Measurements from ENCODE around the gene KRTAP5-3.
"Not testable (repeated sequence)": the region's sequence is repeated elsewhere in the genome, so short reads cannot be mapped to it uniquely, and the experiment has no call there.

KRTAP5-3 gene

GRCh38 chr11:1581976-1582375 lies 26.3 kb downstream of the KRTAP5-3 start:
- no peak overlapping the region for H3K4me3 ChIP-seq (ENCODE audit: insufficient read depth in 1 of 2, low read depth in 1 of 2, low read length in 2 of 2)

GRCh38 chr11:1576825-1577224 lies 31.4 kb downstream of the KRTAP5-3 start:
- H2BK5ac ChIP-seq (ENCODE audit: low read depth, low read length, poor library complexity, severe bottlenecking) = no peak overlapping the region
- H2BK12ac ChIP-seq (ENCODE audit: low read length in 2 of 2) = no peak overlapping the region
- H3K4ac ChIP-seq (ENCODE audit: low read depth in 1 of 2, low read length in 2 of 2) = no peak overlapping the region
- WGBS = 78% methylated on average over 6 of the region's 6 CpGs
- no peak overlapping the region for H4K91ac ChIP-seq (ENCODE audit: low read length)
- H2BK120ac ChIP-seq (ENCODE audit: low read depth, low read length) = no peak overlapping the region
- H4K8ac ChIP-seq (ENCODE audit: low read length) = no peak overlapping the region
- no peak overlapping the region for H3K4me2 ChIP-seq (ENCODE audit: low read length, poor library complexity, severe bottlenecking)
- no peaks in the 10 kb centered on the region for H3K79me1 ChIP-seq (replicated peaks; ENCODE audit: low read length, poor library complexity, severe bottlenecking)
- H3K9me3 ChIP-seq (ENCODE audit: control insufficient read depth, low read length) = peaks cover 12% of the 10 kb centered on the region
- no peak overlapping the region for H3K4me3 ChIP-seq (ENCODE audit: insufficient read depth in 1 of 2, low read depth in 1 of 2, low read length in 2 of 2)
- no peak overlapping the region for H3K27ac ChIP-seq (ENCODE audit: low read length, poor library complexity, severe bottlenecking)
- H3K18ac ChIP-seq (ENCODE audit: low read depth in 1 of 2, low read length in 2 of 2) = no peak overlapping the region
- no peak overlapping the region for H2AFZ ChIP-seq (ENCODE audit: low read depth, low read length)
- no peak overlapping the region for H3K9ac ChIP-seq (ENCODE audit: low read length)
- H3K23ac ChIP-seq (ENCODE audit: low read length in 2 of 2) = no peak overlapping the region
- H3K36me3 ChIP-seq (ENCODE audit: control insufficient read depth in 1 of 2, insufficient read depth in 2 of 2, low read depth in 1 of 2, low read length in 2 of 2) = no peaks in the 10 kb centered on the region
- H3K4me1 ChIP-seq (ENCODE audit: control insufficient read depth, insufficient read depth, low read depth, low read length) = peaks cover 17% of the 10 kb centered on the region
- no peak overlapping the region for H3K14ac ChIP-seq (ENCODE audit: low read length in 2 of 2)
- H2BK15ac ChIP-seq (ENCODE audit: low read depth, poor library complexity, severe bottlenecking) = no peak overlapping the region
- peaks cover 26 to 43% of the 10 kb centered on the region in 2 experiments for H3K27me3 ChIP-seq (ENCODE audit: control insufficient read depth in 1 of 2, insufficient read depth in 1 of 2, low read length in 2 of 2)
- H2AK5ac ChIP-seq (ENCODE audit: low read length, severe bottlenecking) = no peak overlapping the region
- no peak for DNase-seq

More at GRCh38 chr11:1581976-1582375, 26.3 kb downstream of the KRTAP5-3 start:
- H3K79me1 ChIP-seq (replicated peaks; ENCODE audit: low read length, poor library complexity, severe bottlenecking) = no peaks in the 10 kb centered on the region
- no peak overlapping the region for H3K9ac ChIP-seq (ENCODE audit: low read length)
- H3K27ac ChIP-seq (ENCODE audit: low read length, poor library complexity, severe bottlenecking) = no peak overlapping the region
- H3K4me2 ChIP-seq (ENCODE audit: low read length, poor library complexity, severe bottlenecking) = no peak overlapping the region
- peaks cover 18 to 39% of the 10 kb centered on the region in 2 experiments for H3K27me3 ChIP-seq (ENCODE audit: control insufficient read depth in 1 of 2, insufficient read depth in 1 of 2, low read length in 2 of 2)
- no peak for DNase-seq
- peaks cover 2% of the 10 kb centered on the region for H3K4me1 ChIP-seq (ENCODE audit: control insufficient read depth, insufficient read depth, low read depth, low read length)
- 88% methylated on average over 9 of the region's 9 CpGs for WGBS
- no peak overlapping the region for H2BK15ac ChIP-seq (ENCODE audit: low read depth, poor library complexity, severe bottlenecking)
- no peak overlapping the region for H2BK120ac ChIP-seq (ENCODE audit: low read depth, low read length)
- H2BK12ac ChIP-seq (ENCODE audit: low read length in 2 of 2) = no peak overlapping the region
- H3K9me3 ChIP-seq (ENCODE audit: control insufficient read depth, low read length) = peaks cover 12% of the 10 kb centered on the region
- no peak overlapping the region for H3K18ac ChIP-seq (ENCODE audit: low read depth in 1 of 2, low read length in 2 of 2)
- no peak overlapping the region for H2AFZ ChIP-seq (ENCODE audit: low read depth, low read length)
- no peak overlapping the region for H2BK5ac ChIP-seq (ENCODE audit: low read depth, low read length, poor library complexity, severe bottlenecking)
- no peak overlapping the region for H4K91ac ChIP-seq (ENCODE audit: low read length)
- no peak overlapping the region for H2AK5ac ChIP-seq (ENCODE audit: low read length, severe bottlenecking)
- H4K8ac ChIP-seq (ENCODE audit: low read length) = no peak overlapping the region
- H3K14ac ChIP-seq (ENCODE audit: low read length in 2 of 2) = no peak overlapping the region
- no peak overlapping the region for H3K4ac ChIP-seq (ENCODE audit: low read depth in 1 of 2, low read length in 2 of 2)
- no peaks in the 10 kb centered on the region for H3K36me3 ChIP-seq (ENCODE audit: control insufficient read depth in 1 of 2, insufficient read depth in 2 of 2, low read depth in 1 of 2, low read length in 2 of 2)
- H3K23ac ChIP-seq (ENCODE audit: low read length in 2 of 2) = no peak overlapping the region

- H4K91ac ChIP-seq (ENCODE audit: low read length); DNase-seq; H2AK5ac ChIP-seq (ENCODE audit: low read length, severe bottlenecking); H3K4ac ChIP-seq (ENCODE audit: low read depth in 1 of 2, low read length in 2 of 2); H2BK120ac ChIP-seq (ENCODE audit: low read depth, low read length); H2BK12ac ChIP-seq (ENCODE audit: low read length in 2 of 2); H3K36me3 ChIP-seq (ENCODE audit: control insufficient read depth in 1 of 2, insufficient read depth in 2 of 2, low read depth in 1 of 2, low read length in 2 of 2); H3K14ac ChIP-seq (ENCODE audit: low read length in 2 of 2); H3K9ac ChIP-seq (ENCODE audit: low read length); H2AFZ ChIP-seq (ENCODE audit: low read depth, low read length); H3K27ac ChIP-seq (ENCODE audit: low read length, poor library complexity, severe bottlenecking); H3K79me1 ChIP-seq (replicated peaks; ENCODE audit: low read length, poor library complexity, severe bottlenecking); H2BK15ac ChIP-seq (ENCODE audit: low read depth, poor library complexity, severe bottlenecking); H2BK5ac ChIP-seq (ENCODE audit: low read depth, low read length, poor library complexity, severe bottlenecking); H3K4me3 ChIP-seq (ENCODE audit: insufficient read depth in 1 of 2, low read depth in 1 of 2, low read length in 2 of 2); H3K18ac ChIP-seq (ENCODE audit: low read depth in 1 of 2, low read length in 2 of 2); H4K8ac ChIP-seq (ENCODE audit: low read length); H3K4me2 ChIP-seq (ENCODE audit: low read length, poor library complexity, severe bottlenecking); H3K23ac ChIP-seq (ENCODE audit: low read length in 2 of 2): not testable (repeated sequence)
- peaks cover 24% of the 10 kb centered on the region for H3K4me1 ChIP-seq (ENCODE audit: control insufficient read depth, insufficient read depth, low read depth, low read length)
- WGBS = 89% methylated on average over 16 of the region's 16 CpGs
- H3K9me3 ChIP-seq (ENCODE audit: control insufficient read depth, low read length) = peaks cover 12% of the 10 kb centered on the region
- H3K27me3 ChIP-seq (ENCODE audit: control insufficient read depth in 1 of 2, insufficient read depth in 1 of 2, low read length in 2 of 2) = peaks cover 26 to 50% of the 10 kb centered on the region in 2 experiments
These were observed 32.5 kb downstream of the KRTAP5-3 start for GRCh38 chr11:1575756-1576155.

- Histone ChIP-seq H3K4ac (ENCODE audit: low read depth in 1 of 2, low read length in 2 of 2) (no peak overlapping the region), H3K9ac (ENCODE audit: low read length) (no peak overlapping the region), H3K79me1 (replicated peaks; ENCODE audit: low read length, poor library complexity, severe bottlenecking) (peaks cover 6% of the 10 kb centered on the region), H3K9me3 (ENCODE audit: control insufficient read depth, low read length) (peaks cover 12% of the 10 kb centered on the region), H2BK15ac (ENCODE audit: low read depth, poor library complexity, severe bottlenecking) (no peak overlapping the region), H3K27me3 (ENCODE audit: control insufficient read depth in 1 of 2, insufficient read depth in 1 of 2, low read length in 2 of 2) (peaks cover 26 to 58% of the 10 kb centered on the region in 2 experiments), H2BK120ac (ENCODE audit: low read depth, low read length) (no peak overlapping the region), H2BK5ac (ENCODE audit: low read depth, low read length, poor library complexity, severe bottlenecking) (no peak overlapping the region), H3K36me3 (ENCODE audit: control insufficient read depth in 1 of 2, insufficient read depth in 2 of 2, low read depth in 1 of 2, low read length in 2 of 2) (no peaks in the 10 kb centered on the region), H2BK12ac (ENCODE audit: low read length in 2 of 2) (no peak overlapping the region), H4K8ac (ENCODE audit: low read length) (no peak overlapping the region), H3K4me3 (ENCODE audit: insufficient read depth in 1 of 2, low read depth in 1 of 2, low read length in 2 of 2) (no peak overlapping the region), H3K4me2 (ENCODE audit: low read length, poor library complexity, severe bottlenecking) (no peak overlapping the region), H3K4me1 (ENCODE audit: control insufficient read depth, insufficient read depth, low read depth, low read length) (peaks cover 30% of the 10 kb centered on the region), H2AFZ (ENCODE audit: low read depth, low read length) (no peak overlapping the region), H3K18ac (ENCODE audit: low read depth in 1 of 2, low read length in 2 of 2) (no peak overlapping the region), H4K91ac (ENCODE audit: low read length) (no peak overlapping the region), H2AK5ac (ENCODE audit: low read length, severe bottlenecking) (no peak overlapping the region), H3K14ac (ENCODE audit: low read length in 2 of 2) (no peak overlapping the region), H3K27ac (ENCODE audit: low read length, poor library complexity, severe bottlenecking) (no peak overlapping the region), H3K23ac (ENCODE audit: low read length in 2 of 2) (no peak overlapping the region)
- no peak for DNase-seq
- 34% methylated on average over 5 of the region's 7 CpGs for WGBS
These were observed 33.4 kb downstream of the KRTAP5-3 start for GRCh38 chr11:1574933-1575242.
